GM19395 (cell line): Measurements from ENCODE around the gene PLPP3.
"Not testable (repeated sequence)": the region's sequence is repeated elsewhere in the genome, so short reads cannot be mapped to it uniquely, and the experiment has no call there.

ENCODE experiments used
- ATAC-seq: cut with Tn5 transposase; IDR thresholded peaks from one replicate; pipeline ENCODE4 v1.9.1; 2021; ENCODE audit warnings: mild to moderate bottlenecking, moderate library complexity; ENCODE audit not compliant: unreplicated experiment

Gene PLPP3

DNA sequence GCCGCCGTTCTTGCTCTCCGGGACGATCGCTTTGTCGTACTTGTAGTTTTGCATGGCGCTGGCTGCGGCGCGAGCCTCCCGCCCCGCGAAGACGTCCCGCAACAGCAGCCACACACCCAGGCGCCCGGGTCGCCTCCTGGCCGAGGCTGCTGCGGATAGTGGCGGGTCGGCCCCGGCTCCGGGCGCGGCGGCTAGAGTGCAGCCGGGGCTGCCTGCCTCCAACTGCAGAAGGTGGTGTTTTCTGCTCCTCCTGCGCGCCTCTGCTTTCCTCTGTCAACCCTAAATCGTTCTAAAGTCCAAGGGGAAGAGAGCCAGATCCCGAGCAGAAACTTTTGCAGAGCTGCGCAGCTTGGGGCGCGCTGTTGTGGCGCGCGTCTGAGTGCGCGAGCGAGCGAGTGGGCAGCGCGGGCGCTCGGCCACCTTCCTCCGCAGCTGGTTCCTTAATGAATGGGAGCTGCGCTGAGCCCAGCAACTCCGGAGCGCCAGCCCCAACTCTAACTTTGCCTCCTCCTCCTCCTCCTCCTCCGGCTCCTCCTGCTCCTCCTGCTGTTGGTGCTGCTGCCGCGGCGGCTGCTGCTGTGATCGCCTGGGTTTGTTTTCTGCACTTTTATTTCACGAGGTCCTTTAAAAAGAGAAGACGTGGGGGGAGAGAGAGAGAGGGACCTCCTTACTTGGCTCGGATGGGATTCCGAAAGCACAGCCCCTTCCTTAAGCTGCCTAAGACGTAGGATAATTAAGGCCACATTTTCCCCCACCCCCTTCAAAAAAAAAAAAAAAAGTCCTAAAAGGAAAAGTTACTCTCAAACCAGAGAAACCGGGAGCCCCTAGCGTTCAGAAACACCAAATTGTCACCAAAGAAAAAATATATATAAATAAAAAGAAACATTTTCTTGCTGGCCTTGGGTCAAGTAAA lies at the start of gene PLPP3:
PLPP3 (minus strand) TSS at position 601 of the 913 bp plus-strand sequence; CDS start at position 54, 547 bp downstream.
- ATAC-seq = no peak

DNA sequence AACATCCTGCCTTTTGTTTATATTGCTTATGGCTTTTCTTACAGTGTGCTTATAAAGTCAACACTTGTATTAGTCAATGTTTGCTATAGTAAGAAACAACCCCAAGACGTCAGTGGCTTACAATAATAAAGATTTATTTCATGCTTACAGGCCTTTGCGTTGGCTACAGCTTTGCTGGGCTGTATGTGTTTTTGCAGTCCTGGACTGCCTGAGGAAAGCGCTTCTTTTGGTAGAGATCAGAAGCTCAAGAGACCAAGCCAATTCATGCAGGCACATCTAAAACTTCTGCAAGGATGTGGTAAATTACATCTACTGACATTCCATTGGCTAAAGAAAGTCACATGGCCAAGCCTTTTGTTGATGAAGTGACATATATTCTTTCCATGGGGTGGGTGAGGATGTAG lies 48.3 kb upstream of the PLPP3 start:
- ATAC-seq = no peak

DNA sequence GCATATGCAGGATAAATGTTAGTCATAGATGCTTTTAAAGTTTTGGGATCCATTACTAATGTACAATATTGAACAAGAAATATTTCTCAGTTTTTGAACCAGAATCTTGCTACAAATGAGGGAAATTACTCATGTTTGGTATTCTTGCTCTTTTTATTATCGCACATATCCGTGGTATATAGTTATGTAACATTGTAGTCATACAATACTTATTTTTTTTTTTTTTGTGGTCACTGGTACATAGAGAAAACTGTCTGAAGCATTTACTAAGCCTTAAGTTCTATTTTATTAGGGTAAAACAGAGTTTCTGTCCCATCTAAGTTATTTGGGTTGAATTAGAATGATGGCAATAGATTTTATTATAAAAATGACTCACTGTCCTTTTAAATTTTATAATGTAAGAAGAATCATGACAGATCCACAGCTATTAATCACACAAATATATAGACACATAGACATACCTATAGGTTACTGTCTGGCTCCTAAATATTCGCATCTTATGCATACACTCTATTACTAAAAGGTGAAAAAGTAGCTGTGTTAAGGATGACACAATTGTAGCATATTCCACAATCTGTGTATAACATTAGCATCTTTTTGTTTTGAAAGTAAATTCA lies 47.8 kb upstream of the PLPP3 start:
- ATAC-seq = no peak

DNA sequence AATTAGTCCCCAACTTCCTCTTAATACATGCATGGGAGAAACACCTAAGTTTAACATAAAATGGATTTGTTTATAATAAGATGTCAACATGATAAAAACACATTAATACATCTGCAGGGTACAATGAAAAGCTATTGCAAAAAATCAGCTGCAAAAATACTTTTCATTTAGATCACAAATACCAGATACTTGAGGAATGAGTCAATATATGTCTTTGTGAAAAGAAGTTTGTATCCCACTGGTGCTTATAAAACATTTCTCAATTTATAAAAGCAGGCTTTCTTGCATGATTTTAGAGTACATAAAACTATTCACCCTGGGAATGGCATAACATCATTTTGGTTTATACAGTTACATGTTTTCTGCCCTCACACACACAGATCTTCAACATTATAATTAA lies 47.2 kb upstream of the PLPP3 start:
- no peak for ATAC-seq

DNA sequence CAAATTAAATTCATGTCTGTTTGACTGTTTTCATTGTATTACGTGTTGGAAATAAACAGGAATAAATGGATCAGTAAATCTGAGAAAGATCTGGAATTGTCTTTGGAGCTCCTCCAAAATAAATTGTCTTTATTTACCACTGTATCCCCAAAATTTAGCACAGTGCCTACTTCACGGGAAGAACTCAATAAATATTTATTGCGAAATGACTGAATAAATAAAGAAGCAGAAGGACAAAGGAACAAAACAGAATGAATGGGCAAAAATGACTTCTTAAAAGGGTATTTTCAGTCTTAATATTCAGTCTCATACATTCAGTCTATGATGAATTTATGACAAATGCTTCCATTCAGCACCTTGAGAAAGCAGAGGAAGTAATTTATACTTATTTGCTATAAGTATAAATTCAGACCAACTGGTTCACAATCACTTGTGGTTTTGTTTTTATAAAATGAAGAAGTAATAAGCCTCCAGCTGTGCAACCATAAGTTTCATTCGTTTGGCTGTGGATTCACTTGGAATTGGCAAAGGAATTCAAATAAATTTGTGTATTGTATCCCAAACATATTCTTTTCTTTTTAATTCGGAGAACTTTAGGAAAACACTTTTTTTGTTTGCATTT lies 46.6 kb upstream of the PLPP3 start:
- ATAC-seq = no peak

DNA sequence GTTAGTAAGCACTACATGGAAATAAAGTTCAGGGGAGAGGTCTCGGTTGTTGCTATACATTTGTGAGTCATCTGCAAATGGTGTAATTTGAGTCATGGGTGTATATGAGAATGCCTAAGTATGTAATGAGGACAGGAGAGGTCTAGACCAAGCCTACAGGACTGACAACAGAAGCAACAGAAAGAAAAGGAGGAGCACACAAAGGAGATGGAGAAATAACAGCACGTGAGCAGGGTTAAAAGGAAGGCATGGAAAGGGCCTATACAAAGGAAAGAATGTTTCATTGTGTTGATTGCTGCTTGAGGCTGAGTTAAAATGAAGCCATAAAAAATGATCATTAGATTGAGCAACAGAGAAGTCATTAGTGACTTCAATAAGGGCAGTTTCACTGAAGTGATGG lies 37.8 kb upstream of the PLPP3 start:
- ATAC-seq = no peak

DNA sequence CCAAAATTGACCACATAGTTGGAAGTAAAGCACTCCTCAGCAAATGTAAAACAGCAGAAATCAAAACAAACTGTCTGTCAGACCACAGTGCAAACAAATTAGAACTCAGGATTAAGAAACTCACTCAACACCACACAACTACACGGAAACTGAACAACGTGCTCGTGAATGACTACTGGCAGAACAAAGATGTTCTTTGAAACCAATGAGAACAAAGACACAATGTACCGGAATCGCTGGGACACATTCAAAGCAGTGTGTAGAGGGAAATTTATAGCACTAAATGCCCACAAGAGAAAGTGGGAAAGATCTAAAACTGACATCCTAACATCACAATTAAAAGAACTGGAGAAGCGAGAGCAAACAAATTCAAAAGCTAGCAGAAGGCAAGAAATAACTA lies 31.4 kb upstream of the PLPP3 start:
- ATAC-seq = not testable (repeated sequence)

DNA sequence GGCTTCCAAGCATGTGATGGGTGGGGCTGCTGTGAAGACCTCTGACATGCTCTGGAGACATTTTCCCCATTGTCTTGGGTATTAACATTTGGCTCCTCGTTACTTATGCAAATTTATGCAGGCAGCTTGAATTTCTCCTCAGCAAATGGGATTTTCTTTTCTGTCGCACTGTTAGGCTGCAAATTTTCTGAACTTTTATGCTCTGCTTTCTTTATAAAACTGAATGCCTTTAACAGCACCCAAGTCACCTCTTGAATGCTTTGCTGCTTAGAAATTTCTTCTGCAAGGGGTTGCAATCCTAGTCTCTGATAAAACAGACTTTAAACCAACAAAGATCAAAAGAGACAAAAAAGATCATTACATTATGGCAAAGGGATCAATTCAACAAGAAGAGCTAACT lies 30.7 kb upstream of the PLPP3 start:
- not testable (repeated sequence) for ATAC-seq

DNA sequence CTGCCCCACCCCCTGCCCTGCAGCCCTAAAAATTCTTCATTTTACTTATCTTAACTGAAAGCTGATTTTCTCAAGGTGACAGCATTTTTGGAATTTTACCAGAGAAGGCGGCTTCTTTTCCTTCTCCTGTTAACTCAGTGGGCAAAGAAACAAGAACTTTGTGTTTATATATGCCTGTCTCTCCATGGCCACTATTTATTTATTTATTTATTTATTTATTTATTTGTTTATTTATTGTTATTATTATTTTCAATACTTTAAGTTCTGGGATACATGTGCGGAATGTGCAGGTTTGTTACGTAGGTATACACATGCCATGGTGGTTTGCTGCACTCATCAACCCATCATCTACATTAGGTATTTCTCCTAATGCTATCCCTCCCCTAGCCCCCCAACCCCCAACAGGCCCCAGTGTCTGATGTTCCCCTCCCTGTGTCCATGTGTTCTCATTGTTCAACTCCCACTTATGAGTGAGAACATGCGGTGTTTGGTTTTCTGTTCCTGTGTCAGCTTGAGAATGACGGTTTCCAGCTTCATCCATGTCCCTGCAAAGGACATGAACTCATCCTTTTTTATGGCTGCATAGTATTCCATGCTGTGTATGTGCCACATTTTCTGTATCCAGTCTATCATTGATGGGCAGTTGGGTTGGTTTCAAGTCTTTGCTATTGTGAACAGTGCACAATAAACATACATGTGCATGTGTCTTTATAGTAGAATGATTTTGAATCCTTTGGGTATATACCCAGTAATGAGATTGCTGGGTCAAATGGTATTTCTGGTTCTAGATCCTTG lies 16.2 kb upstream of the PLPP3 start:
- ATAC-seq = not testable (repeated sequence)

DNA sequence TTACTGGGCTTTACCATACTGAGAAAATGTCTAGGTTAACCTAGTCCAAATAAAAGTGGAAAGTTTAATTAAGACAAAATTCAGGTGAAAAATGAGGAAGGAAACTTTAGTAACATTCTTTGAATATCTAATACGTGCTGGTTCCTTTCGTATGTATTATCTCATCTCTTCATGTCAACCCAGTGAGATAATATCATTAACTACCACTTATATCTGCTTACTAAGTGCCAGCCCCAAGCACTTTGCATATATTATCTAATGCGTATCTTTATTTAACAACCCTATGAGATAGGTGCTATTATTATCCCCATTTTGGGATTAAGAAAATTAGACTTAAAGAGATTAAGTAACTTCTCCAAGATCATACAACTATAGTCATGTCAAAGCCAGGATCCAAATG lies 12.5 kb upstream of the PLPP3 start:
- ATAC-seq = no peak

DNA sequence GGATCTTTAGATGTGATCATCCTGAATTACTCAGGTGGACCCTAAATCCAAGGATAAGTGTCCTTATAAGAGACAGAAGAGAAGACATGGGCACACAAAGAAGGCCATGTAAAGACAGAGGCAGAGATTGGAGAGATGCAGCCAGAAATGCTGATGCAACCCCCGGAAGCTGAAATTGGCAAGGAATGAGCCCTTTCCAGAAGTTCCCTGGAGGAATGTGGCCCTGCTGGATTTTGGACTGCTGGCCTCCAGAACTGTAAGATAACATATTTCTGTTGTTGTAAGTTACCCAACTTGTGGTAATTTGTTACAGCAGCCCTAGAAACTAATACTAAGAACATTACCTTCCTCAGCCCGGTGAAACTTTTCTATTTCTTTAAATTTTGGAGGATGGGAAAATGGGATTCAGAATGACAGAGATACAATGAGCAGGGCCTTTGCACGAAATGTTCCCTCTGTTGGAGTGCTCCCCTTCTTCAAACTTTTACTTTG lies 11.2 kb upstream of the PLPP3 start:
- ATAC-seq = no peak

DNA sequence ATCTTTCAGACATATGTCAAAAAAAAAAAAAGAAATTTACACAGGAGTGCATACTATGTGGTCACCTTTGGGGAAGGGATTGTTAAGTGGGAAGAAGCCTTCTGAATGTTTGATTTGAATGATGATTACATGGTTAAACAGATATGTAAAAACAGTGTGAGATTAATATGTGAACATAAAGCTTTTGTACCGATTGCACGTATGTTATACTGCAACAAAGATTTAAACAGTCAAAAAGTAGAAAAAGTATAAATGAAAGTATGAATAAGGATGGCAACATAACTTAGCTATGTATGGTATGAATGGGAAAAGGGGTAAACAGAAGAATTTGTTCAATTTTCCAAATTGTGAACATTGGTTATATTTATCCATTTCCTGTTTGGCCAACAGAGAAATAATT lies 10.0 kb upstream of the PLPP3 start:
- no peak for ATAC-seq

DNA sequence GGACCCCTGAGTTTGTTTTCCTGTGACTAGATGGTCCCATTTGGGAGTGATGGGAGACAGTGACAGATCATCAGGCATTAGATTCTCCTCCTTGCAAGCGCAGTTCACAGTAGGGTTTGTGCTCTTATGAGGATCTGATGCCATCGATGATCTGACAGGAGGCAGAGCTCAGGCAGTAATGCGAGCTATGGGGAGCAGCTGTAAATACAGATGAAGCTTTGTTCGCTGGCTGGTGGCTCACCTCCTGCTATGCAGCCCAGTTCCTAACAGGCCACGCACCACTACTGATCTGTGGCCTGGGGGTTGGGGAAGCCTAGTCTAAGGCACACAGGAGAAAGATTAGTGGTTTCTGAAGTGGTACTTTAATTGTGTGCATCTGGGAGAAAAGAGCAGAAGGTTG lies 7.1 kb upstream of the PLPP3 start:
- ATAC-seq = no peak

DNA sequence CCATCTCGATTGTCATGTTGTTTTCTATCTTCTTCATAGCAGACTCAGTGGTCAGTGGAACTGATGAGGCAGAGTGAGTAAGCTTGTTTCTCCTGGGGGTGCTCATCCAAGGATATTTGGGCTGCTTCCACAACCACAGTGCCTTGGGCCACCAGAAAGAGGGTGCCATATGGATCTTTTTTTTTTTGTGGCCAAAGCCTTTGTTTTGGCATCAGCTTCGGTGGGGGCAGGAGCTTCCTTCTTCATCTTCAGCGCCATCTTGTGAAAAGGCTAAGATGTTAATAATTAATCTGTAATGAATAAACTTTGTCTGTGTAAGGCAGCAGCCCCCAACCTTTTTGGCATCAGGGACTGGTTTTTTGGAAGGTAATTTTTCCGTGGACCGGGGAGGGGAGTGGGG lies 6.6 kb upstream of the PLPP3 start:
- ATAC-seq = no peak

DNA sequence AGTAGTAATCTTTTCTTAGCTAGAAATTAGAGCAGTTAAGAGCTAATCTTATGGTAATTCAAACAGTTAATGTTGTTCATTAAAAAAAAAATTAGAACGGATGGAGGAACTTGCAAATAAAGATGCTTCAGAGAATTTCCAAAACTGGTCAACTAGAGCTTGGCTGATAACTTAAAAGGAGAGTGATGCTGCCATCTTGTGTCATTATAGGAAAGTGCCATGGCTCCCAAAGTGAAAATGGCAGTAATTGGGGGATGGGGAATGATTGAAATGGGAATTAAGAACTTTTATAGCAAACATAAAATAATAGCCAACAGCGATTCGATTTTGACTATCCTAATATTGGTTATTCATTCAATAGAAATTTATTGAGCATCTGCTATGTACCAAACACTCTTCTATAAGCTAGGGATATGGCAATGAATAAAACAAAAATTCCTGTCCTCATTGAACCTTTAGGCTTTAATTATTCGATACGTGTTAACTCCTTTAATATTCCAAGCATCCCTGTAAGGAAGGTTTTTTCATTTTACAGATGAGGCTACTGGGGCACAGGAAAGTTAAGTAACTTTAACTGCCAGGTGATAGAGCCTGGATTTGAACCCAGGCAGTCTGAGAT lies 5.7 kb upstream of the PLPP3 start:
- no peak for ATAC-seq

DNA sequence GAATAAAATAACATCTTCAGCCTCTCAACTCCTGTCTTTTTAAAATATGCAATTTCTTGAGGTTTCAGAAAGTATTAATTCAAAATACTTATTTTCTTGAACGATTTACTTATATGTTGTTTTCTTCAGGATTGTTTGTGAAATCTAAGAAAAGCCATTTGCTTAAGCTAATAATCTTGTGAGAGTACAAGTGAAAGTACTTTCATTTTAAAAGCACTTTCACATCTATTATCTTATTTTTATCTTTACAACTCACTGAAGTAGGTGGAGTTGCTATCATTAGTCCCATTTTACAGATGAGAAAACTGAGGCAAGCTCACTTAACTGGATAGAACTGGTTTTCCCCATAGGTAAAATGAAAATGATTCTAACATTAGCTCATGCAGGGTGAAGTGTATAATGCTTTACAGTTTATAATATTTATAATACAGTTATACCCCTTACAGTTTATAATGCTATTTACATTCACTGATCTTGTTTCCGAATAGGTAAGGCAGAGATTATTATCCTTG lies 4.7 kb upstream of the PLPP3 start:
- no peak for ATAC-seq

DNA sequence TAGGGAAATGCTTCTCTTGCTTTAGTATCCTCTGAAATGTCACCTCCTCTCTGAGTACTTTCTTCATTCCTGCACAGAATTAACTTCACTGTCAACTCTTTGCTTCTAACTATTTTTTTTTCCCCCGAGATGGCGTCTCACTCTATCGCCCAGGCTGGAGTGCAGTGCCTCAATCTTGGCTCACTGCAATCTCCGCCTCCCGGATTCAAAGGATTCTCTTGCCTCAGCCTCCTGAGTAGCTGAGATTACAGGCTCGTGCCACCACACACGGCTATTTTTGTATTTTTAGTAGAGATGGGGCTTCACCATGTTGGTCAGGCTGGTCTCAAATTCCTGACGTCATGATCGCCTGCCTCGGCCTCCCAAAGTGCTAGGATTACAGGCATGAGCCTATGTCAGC lies 1.4 kb upstream of the PLPP3 start:
- no peak for ATAC-seq

DNA sequence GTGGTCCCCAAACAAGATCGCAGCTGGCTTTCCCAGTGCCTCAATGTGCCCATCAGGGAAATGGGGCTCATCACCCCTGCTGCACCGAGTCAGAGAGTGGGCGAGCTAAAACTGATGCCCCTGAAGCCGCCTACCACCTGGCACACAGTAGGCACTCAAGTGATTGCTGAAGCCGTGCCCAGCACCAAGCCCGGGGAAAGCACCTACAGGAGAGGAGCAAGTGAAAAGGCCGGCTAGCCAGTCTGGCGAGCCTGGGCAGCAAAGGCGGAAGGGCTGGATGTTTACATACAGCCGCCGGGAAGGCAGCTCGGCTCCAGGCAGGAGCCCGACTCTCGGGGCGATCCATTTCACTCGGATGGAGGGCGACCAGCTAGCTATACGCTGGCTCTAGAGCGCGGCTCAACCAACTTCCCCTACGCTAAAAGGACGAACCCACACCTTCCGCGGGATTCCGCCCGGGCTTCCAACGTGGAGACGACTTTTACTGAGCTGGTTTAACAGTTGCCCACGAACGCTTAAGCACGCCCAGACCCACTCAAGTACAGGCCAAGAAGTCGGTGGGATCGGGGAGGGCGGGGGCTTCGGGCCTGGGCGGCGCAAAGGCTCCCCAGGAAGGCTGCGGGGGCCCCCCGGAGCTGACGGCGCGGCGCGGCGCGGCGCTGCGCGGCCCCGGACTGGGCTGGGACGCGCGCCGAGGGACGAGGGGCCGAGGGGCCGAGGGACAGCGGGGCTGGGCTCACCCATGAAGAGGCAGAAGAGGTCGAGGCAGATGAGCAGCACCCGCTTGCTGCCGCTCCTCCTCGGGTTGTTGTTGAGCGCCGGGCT lies 1.0 kb downstream of the PLPP3 start:
- ATAC-seq = no peak

DNA sequence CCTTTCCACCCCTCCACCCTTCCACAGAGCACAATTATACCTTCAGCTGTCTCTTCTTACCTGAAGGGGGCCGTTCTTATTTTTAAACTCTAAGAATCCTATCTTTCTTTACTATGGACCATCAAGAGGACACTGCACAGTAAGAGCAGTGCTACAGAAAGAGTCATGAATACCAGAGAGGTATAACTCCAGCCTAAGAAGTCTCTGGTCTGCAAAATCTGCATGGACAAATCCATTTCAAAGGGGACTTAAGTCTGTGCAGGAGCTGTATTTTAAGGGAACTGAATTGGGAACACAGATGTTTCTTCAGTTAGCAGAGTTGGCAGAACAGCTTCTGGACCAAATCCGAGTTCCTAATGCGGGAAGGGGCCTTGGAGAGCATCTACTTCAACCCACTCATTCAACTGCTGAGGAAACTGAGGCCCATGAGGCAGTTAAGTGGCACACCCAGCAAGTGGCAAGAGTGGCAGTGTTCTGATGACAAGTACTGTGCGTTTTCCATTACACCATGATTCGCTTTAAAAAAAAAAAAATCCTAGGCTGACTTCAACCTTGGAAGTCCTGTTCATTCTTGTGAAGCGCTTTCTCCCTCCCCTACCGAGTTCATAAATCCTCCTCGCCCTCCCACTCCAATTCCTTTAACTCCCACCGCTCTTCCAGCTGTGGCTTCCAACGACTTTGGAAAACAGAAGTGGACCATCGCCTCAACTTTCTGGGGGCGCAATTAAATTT lies 1.8 kb downstream of the PLPP3 start:
- no peak for ATAC-seq
